GM23338 (cell line): ENCODE results near the gene BPIFB2. TPM values are rescaled to one million over a fixed set of nuclear protein-coding genes. Genes with fewer than 3 reads are reported as not detected.

Experiments
- ATAC-seq: fragments of 200-7000 bp; cut with Tn5 transposase; 3 replicates; pipeline ENCODE4 v1.9.1; 2020
- DNase-seq: peaks from one replicate; pipeline ENCODE4 v3.0.0-alpha.2; 2015; ENCODE audit warnings: low spot score
- H2AFZ ChIP-seq: fragments of 200-600 bp; sonication (generic); 2 replicates; pipeline ENCODE4 v1.8.0; 2016; ENCODE audit warnings: antibody characterized with exemption, mild to moderate bottlenecking, moderate library complexity
- H3F3A ChIP-seq: fragments of 200-600 bp; sonication (generic); replicated peaks from 2 replicates; pipeline ENCODE4 v1.8.0; 2017; ENCODE audit warnings: antibody characterized with exemption, mixed run types, low read depth
- H3K27ac ChIP-seq: fragments of 200-600 bp; sonication (generic); 2 replicates; pipeline ENCODE4 v1.6.1; 2016; ENCODE audit warnings: low read depth
- H3K27me3 ChIP-seq: fragments of 200-600 bp; sonication (generic); 2 replicates; pipeline ENCODE4 v1.8.0; 2016; ENCODE audit warnings: mild to moderate bottlenecking, mixed run types, moderate library complexity; ENCODE audit not compliant: insufficient read depth
- H3K36me3 ChIP-seq: fragments of 200-600 bp; sonication (generic); 2 replicates; pipeline ENCODE4 v1.8.0; 2016; ENCODE audit warnings: mild to moderate bottlenecking; ENCODE audit not compliant: insufficient read depth
- H3K4me1 ChIP-seq: fragments of 200-600 bp; sonication (generic); 2 replicates; pipeline ENCODE4 v1.8.0; 2016; ENCODE audit warnings: mild to moderate bottlenecking, moderate library complexity; ENCODE audit not compliant: insufficient read depth
- H3K4me2 ChIP-seq: fragments of 200-600 bp; sonication (generic); 2 replicates; pipeline ENCODE4 v1.7.1; 2017; ENCODE audit warnings: mixed run types
- H3K4me3 ChIP-seq: fragments of 200-600 bp; sonication (generic); 2 replicates; pipeline ENCODE4 v1.6.1; 2016; ENCODE audit warnings: mixed run types
- H3K79me2 ChIP-seq: fragments of 200-600 bp; sonication (generic); replicated peaks from 2 replicates; pipeline ENCODE4 v1.8.0; 2017; ENCODE audit warnings: mild to moderate bottlenecking; ENCODE audit not compliant: insufficient read depth
- H3K9me2 ChIP-seq: fragments of 200-600 bp; sonication (generic); 2 replicates; pipeline ENCODE4 v1.8.0; 2017; ENCODE audit not compliant: insufficient read depth
- H4K20me1 ChIP-seq: fragments of 200-600 bp; sonication (generic); replicated peaks from 2 replicates; pipeline ENCODE4 v1.8.0; 2017; ENCODE audit warnings: mild to moderate bottlenecking; ENCODE audit not compliant: insufficient read depth
- H3K27ac Mint-ChIP-seq: 2 replicates; pipeline ENCODE4 v1.8.0; 2020; ENCODE audit warnings: inconsistent platforms, mild to moderate bottlenecking, moderate library complexity, mixed read lengths
- H3K27me3 Mint-ChIP-seq: 3 replicates; pipeline ENCODE4 v1.8.0; 2022; ENCODE audit warnings: low read depth, mild to moderate bottlenecking, moderate library complexity, mixed read lengths, inconsistent platforms; ENCODE audit not compliant: insufficient read depth, poor library complexity
- H3K36me3 Mint-ChIP-seq: 3 replicates; pipeline ENCODE4 v1.8.0; 2021; ENCODE audit warnings: low read depth, mild to moderate bottlenecking, inconsistent platforms, moderate library complexity, mixed read lengths
- H3K4me1 Mint-ChIP-seq: 3 replicates; pipeline ENCODE4 v1.8.0; 2020; ENCODE audit warnings: mild to moderate bottlenecking, inconsistent platforms, mixed read lengths
- H3K4me3 Mint-ChIP-seq: 3 replicates; pipeline ENCODE4 v1.8.0; 2021; ENCODE audit warnings: moderate library complexity, mild to moderate bottlenecking, inconsistent platforms, mixed read lengths
- H3K9me3 Mint-ChIP-seq: 3 replicates; pipeline ENCODE4 v1.8.0; 2020; ENCODE audit warnings: moderate library complexity, mild to moderate bottlenecking, inconsistent platforms, mixed read lengths
- EZH2 ChIP-seq: fragments of 200-600 bp; sonication (generic); IDR thresholded peaks from one replicate; pipeline ENCODE4 v1.8.0; 2017; ENCODE audit warnings: antibody characterized with exemption, mild to moderate bottlenecking, low read depth; ENCODE audit not compliant: unreplicated experiment
- EZH2phosphoT487 ChIP-seq: fragments of 200-600 bp; sonication (generic); IDR thresholded peaks from one replicate; pipeline ENCODE4 v1.8.1; 2018; ENCODE audit warnings: antibody characterized with exemption; ENCODE audit not compliant: unreplicated experiment
- JUNB ChIP-seq: IDR thresholded peaks from one replicate; pipeline ENCODE4 v1.6.1; 2016; ENCODE audit warnings: antibody characterized with exemption; ENCODE audit not compliant: unreplicated experiment
- NANOG ChIP-seq: IDR thresholded peaks from 2 replicates; pipeline ENCODE4 v1.6.1; 2016; ENCODE audit warnings: antibody characterized with exemption, borderline replicate concordance
- POLR2AphosphoS5 ChIP-seq: IDR thresholded peaks from 2 replicates; pipeline ENCODE4 v1.6.1; 2016; ENCODE audit warnings: antibody characterized with exemption, low read depth
- REST ChIP-seq: IDR thresholded peaks from one replicate; pipeline ENCODE4 v1.6.1; 2018; ENCODE audit warnings: antibody characterized with exemption; ENCODE audit not compliant: unreplicated experiment
- STAT1 ChIP-seq: IDR thresholded peaks from one replicate; pipeline ENCODE4 v1.6.1; 2016; ENCODE audit warnings: antibody characterized with exemption; ENCODE audit not compliant: unreplicated experiment
- ZNF462 ChIP-seq: fragments of 250-450 bp; sonication (Bioruptor Pico); IDR thresholded peaks from 2 replicates; pipeline ENCODE4 v1.5.0; 2020; ENCODE audit warnings: mild to moderate bottlenecking, moderate library complexity
- polyA plus RNA-seq: library from polyadenylated mRNA; unstranded; fragments of >200 nt; fragmentation: Nextera tagmentation; extraction: Ambion mirVana; gene quantifications from 2 replicates; pipeline ENCODE4 v1.2.1, GENCODE V29; 2016
- total RNA-seq: library from RNA; depleted of rRNA; stranded (reverse); fragments of >200 nt; shearing (Covaris generic); gene quantifications from 2 replicates; pipeline ENCODE4 v1.2.3, GENCODE V29; 2014
- TF ChIP-seq, protein P1 (sequence below): IDR thresholded peaks from 2 replicates; pipeline ENCODE4 v1.6.1; 2016; ENCODE audit warnings: antibody characterized with exemption

The BPIFB2 gene
- total and polyA plus RNA-seq, 2 experiments from 2014 or later: not detected

GRCh38 chr20:33054791-33055190, 47.3 kb downstream of the BPIFB2 start:
- H3K27ac Mint-ChIP-seq: no peak overlapping the region

More at GRCh38 chr20:33054791-33055190, 47.3 kb downstream of the BPIFB2 start:
- H3K4me1 Mint-ChIP-seq: peaks cover 6% of the 10 kb centered on the region; the same call in 1 of the 3 replicates
- H3K27me3 ChIP-seq: no peaks in the 10 kb centered on the region
- no peaks in the 10 kb centered on the region for H3K9me2 ChIP-seq
- no peaks in the 10 kb centered on the region for H3K36me3 ChIP-seq
- no peak overlapping the region for H2AFZ ChIP-seq
- H3K4me1 ChIP-seq: no peaks in the 10 kb centered on the region
- no peaks in the 10 kb centered on the region for H4K20me1 ChIP-seq
- H3K27me3 Mint-ChIP-seq: peaks cover 5% of the 10 kb centered on the region
- H3K79me2 ChIP-seq: no peaks in the 10 kb centered on the region
- no peak overlapping the region for H3K4me2 ChIP-seq
- no peak overlapping the region for H3K4me3 ChIP-seq
- no peaks in the 10 kb centered on the region for H3K9me3 Mint-ChIP-seq
- no peak overlapping the region for H3K4me3 Mint-ChIP-seq
- no peaks in the 10 kb centered on the region for H3F3A ChIP-seq
- TF ChIP-seq JUNB (no peak), REST (no peak), NANOG (no peak), STAT1 (no peak), ZNF462 (CRISPR knock-in tag) (no peak), EZH2 (no peak), POLR2AphosphoS5 (no peak), EZH2phosphoT487 (no peak)
- TF ChIP-seq, protein P1, sequence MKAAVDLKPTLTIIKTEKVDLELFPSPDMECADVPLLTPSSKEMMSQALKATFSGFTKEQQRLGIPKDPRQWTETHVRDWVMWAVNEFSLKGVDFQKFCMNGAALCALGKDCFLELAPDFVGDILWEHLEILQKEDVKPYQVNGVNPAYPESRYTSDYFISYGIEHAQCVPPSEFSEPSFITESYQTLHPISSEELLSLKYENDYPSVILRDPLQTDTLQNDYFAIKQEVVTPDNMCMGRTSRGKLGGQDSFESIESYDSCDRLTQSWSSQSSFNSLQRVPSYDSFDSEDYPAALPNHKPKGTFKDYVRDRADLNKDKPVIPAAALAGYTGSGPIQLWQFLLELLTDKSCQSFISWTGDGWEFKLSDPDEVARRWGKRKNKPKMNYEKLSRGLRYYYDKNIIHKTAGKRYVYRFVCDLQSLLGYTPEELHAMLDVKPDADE: no peak
- no peak for DNase-seq
- no peaks in the 10 kb centered on the region for H3K36me3 Mint-ChIP-seq
- H3K27ac ChIP-seq: no peak overlapping the region
- no peak for ATAC-seq
